A673 (cell line): ENCODE data around the gene CEP164. TPM values are rescaled to one million over a fixed set of nuclear protein-coding genes. Genes with fewer than 3 reads are reported as not detected.

ENCODE experiments used
- BruUV-seq: library from RNA; stranded (reverse); fragments of 400-500 nt; replicated peaks from 2 replicates; lab custom pipeline; 2021; lab: Mats Ljungman, UMichigan
- CTCF ChIA-PET: fragments of 300-600 bp; sonication (Branson Sonifier 250); formaldehyde crosslinking; loops from one replicate; lab custom pipeline; 2022; ENCODE audit warnings: antibody characterized with exemption; lab: Charles Lee
- POLR2A ChIA-PET: fragments of 300-600 bp; sonication (Branson Sonifier 250); formaldehyde crosslinking; loops from one replicate; lab custom pipeline; 2022; ENCODE audit warnings: antibody characterized with exemption; ENCODE audit not compliant: low non-redundant PET; lab: Charles Lee
- DNase-seq: peaks from one replicate; pipeline ENCODE4 v3.0.0-alpha.2; 2015; ENCODE audit warnings: low spot score
- H3K27ac ChIP-seq: fragments of 200-600 bp; sonication (generic); 2 replicates; pipeline ENCODE4 v1.5.1; 2016; ENCODE audit warnings: mixed run types, low read depth, mild to moderate bottlenecking, mixed read lengths, antibody characterized with exemption, low read length; ENCODE audit not compliant: poor library complexity, severe bottlenecking
- H3K27me3 ChIP-seq: fragments of 200-600 bp; sonication (generic); replicated peaks from 2 replicates; pipeline ENCODE4 v1.6.1; 2017; ENCODE audit warnings: mixed run types, low read depth, mild to moderate bottlenecking, mixed read lengths, antibody characterized with exemption, low read length; ENCODE audit not compliant: insufficient read depth, poor library complexity
- H3K36me3 ChIP-seq: fragments of 200-600 bp; sonication (generic); 2 replicates; pipeline ENCODE4 v1.6.1; 2016; ENCODE audit warnings: mixed run types, mild to moderate bottlenecking, mixed read lengths, antibody characterized with exemption, low read length; ENCODE audit not compliant: insufficient read depth, poor library complexity, severe bottlenecking
- H3K4me1 ChIP-seq: fragments of 200-600 bp; sonication (generic); 2 replicates; pipeline ENCODE4 v1.6.1; 2017; ENCODE audit warnings: mixed run types, mild to moderate bottlenecking, mixed read lengths, antibody characterized with exemption, low read length; ENCODE audit not compliant: insufficient read depth, poor library complexity, severe bottlenecking
- H3K4me3 ChIP-seq: fragments of 200-600 bp; sonication (generic); 2 replicates; pipeline ENCODE4 v1.5.1; 2016; ENCODE audit warnings: low read depth, mixed run types, mild to moderate bottlenecking, mixed read lengths, low read length; ENCODE audit not compliant: poor library complexity, severe bottlenecking
- H3K9me3 ChIP-seq: fragments of 200-600 bp; sonication (generic); 2 replicates; pipeline ENCODE4 v1.6.1; 2016; ENCODE audit warnings: mixed run types, low read depth, mild to moderate bottlenecking, mixed read lengths, antibody characterized with exemption, low read length; ENCODE audit not compliant: poor library complexity, severe bottlenecking
- CTCF ChIP-seq: fragments of 300-800, 200-600 bp; sonication (generic); conservative IDR thresholded peaks from 2 replicates; pipeline ENCODE4 v1.5.1; 2017; ENCODE audit warnings: low read depth, mild to moderate bottlenecking, antibody characterized with exemption, low read length, moderate library complexity, mixed read lengths
- EZH2 ChIP-seq: fragments of 200-600 bp; sonication (generic); IDR thresholded peaks from 2 replicates; pipeline ENCODE4 v1.6.1; 2017; ENCODE audit warnings: borderline replicate concordance, low read depth, mild to moderate bottlenecking, mixed read lengths, antibody characterized with exemption, low read length; ENCODE audit not compliant: poor library complexity, severe bottlenecking
- intact Hi-C: fragments of 100-400 bp; cut with micrococcal nuclease; formaldehyde crosslinking; loops from one replicate; pipeline ENCODE4 v1.10.0; 2022; ENCODE audit not compliant: unreplicated experiment
- total RNA-seq: library from RNA; stranded (reverse); gene quantifications from 2 replicates; pipeline ENCODE4 v1.2.3, GENCODE V29; 2021

The CEP164 gene
- total RNA-seq, 1 experiment from 2014 or later = 39.4 TPM

DNA sequence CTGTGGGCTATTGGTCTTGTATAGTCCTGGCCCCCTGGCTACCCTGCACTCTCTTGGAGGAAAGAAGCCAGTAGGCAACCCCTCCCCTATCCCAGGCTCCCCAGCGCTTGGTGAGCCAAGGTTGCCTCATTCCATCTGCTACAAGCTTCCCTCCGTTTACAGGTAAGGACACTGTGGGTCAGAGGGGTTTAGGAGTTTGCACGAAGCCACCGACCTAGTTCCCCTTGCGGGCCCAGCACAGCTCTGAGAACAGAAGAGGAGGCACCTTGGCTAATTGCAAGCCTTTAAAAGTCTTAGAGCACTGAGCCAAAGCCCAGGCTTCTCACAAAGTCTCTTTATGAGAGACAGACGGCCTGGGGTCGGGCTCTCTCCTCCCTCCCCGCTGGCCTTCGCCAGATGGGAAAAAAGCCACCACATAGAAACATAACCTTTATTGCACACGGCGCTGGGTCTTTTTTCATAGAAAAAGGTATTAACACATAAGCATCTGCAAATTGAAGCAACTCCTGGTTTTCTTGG is 99.8 kb downstream of the CEP164 start:
- Histone ChIP-seq H3K27ac (no peak overlapping the region), H3K4me3 (no peak overlapping the region), H3K4me1 (no peaks in the 10 kb centered on the region), H3K9me3 (no peaks in the 10 kb centered on the region), H3K36me3 (no peaks in the 10 kb centered on the region), H3K27me3 (no peaks in the 10 kb centered on the region)
- BruUV-seq = no TSS peak
- intact Hi-C loops = loop anchor here (2.0 to 10.0 kb wide), 4 partner anchors 170 to 627 kb away; no protein-coding TSS in a partner anchor
- ChIA-PET POLR2A (no interaction called here), CTCF (interaction anchor here (1.5 to 3.7 kb wide), 2 partner anchors 381 to 389 kb away, joined by 40 to 59 read pairs; no protein-coding TSS in a partner anchor)
- TF ChIP-seq EZH2 = no peak
- TF ChIP-seq CTCF = no peak
- no peak for DNase-seq

GRCh38 chr11:117428186-117428855 is 100.7 kb downstream of the CEP164 start:
- Histone ChIP-seq H3K36me3 (no peaks in the 10 kb centered on the region), H3K27me3 (no peaks in the 10 kb centered on the region), H3K4me3 (no peak overlapping the region), H3K9me3 (no peaks in the 10 kb centered on the region), H3K27ac (no peak overlapping the region), H3K4me1 (no peaks in the 10 kb centered on the region)
- no peak for DNase-seq
- no TSS peak for BruUV-seq
- intact Hi-C loops = loop anchor here (5.0 to 10.0 kb wide), 2 partner anchors 169 to 626 kb away; no protein-coding TSS in a partner anchor
- TF ChIP-seq CTCF = no peak
- no peak for TF ChIP-seq EZH2
- ChIA-PET POLR2A (no interaction called here), CTCF (interaction anchor here (0.5 to 3.7 kb wide), 3 partner anchors 17 to 380 kb away, joined by 3 to 59 read pairs (median 6); no protein-coding TSS in a partner anchor)

GRCh38 chr11:117428856-117429229 is 101.2 kb downstream of the CEP164 start:
- Histone ChIP-seq H3K4me1 (no peaks in the 10 kb centered on the region), H3K4me3 (no peak overlapping the region), H3K9me3 (no peaks in the 10 kb centered on the region), H3K27me3 (peaks cover 2% of the 10 kb centered on the region), H3K27ac (no peak overlapping the region), H3K36me3 (no peaks in the 10 kb centered on the region)
- POLR2A ChIA-PET = no interaction called here
- BruUV-seq = no TSS peak
- DNase-seq = no peak
- intact Hi-C loops = loop anchor here (5.0 to 10.0 kb wide), 2 partner anchors 168 to 626 kb away; no protein-coding TSS in a partner anchor
- CTCF ChIA-PET = interaction anchor here (0.5 to 0.6 kb wide), 2 partner anchors 17 to 371 kb away, joined by 3 to 6 read pairs; no protein-coding TSS in a partner anchor
- TF ChIP-seq EZH2 (no peak), CTCF (no peak)
